Measurements from ENCODE around the gene VWA5A.
A peak's percentile ranks its signal among the peaks of the same experiment; 100 is the strongest.

VWA5A gene

GRCh38 chr11:124081483-124081882 is 33.8 kb upstream of the VWA5A start:
- no peak for ATAC-seq
- Mint-ChIP-seq H3K4me1 (peaks cover 4% of the 10 kb centered on the region), H3K27me3 (peaks cover 30% of the 10 kb centered on the region), H3K9me3 (no peaks in the 10 kb centered on the region), H3K27ac (no peak overlapping the region), H3K36me3 (no peaks in the 10 kb centered on the region), H3K4me3 (no peak overlapping the region)

GRCh38 chr11:124082371-124082770 is 32.9 kb upstream of the VWA5A start:
- H3K27me3 Mint-ChIP-seq, result peaks cover 21% of the 10 kb centered on the region
- H3K9me3 Mint-ChIP-seq, result no peaks in the 10 kb centered on the region
- ATAC-seq, result no peak
- H3K36me3 Mint-ChIP-seq, result no peaks in the 10 kb centered on the region
- H3K4me1 Mint-ChIP-seq, result no peaks in the 10 kb centered on the region
- no peak overlapping the region for H3K4me3 Mint-ChIP-seq
- H3K27ac Mint-ChIP-seq, result no peak overlapping the region

GRCh38 chr11:124085583-124085982 is 29.7 kb upstream of the VWA5A start:
- no peak for ATAC-seq
- Mint-ChIP-seq H3K9me3 (no peaks in the 10 kb centered on the region), H3K27me3 (peaks cover 14% of the 10 kb centered on the region), H3K36me3 (no peaks in the 10 kb centered on the region), H3K27ac (no peak overlapping the region), H3K4me3 (no peak overlapping the region), H3K4me1 (no peaks in the 10 kb centered on the region)

- no peak for ATAC-seq
Observed at GRCh38 chr11:124085997-124086846, 29.0 kb upstream of the VWA5A start.

DNA sequence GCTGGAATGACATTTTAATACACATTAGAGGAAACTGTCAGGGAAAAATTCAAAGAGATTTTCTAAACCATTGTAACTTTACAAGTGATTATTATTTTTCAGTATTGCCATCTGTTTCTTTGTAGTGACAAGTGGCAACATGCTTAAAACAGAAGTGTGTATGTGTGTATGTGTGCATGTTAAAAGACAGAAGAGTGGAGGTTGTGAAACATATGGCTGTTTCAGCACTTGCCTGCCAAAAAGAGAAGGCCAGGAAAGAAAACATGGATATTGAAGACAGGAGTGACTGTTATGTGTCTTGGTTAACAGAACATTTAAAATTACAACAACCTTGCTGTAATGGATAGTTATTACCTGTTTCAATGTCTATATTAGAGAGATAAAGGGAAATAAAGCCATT is 24.3 kb upstream of the VWA5A start:
- Mint-ChIP-seq H3K4me1 (no peaks in the 10 kb centered on the region), H3K27me3 (peaks cover 33% of the 10 kb centered on the region), H3K27ac (no peak overlapping the region), H3K36me3 (no peaks in the 10 kb centered on the region), H3K9me3 (no peaks in the 10 kb centered on the region), H3K4me3 (no peak overlapping the region)
- no peak for ATAC-seq

More at GRCh38 chr11:124085997-124086846, 29.0 kb upstream of the VWA5A start:
- no peak overlapping the region for H3K27ac Mint-ChIP-seq
- H3K27me3 Mint-ChIP-seq, result peaks cover 20% of the 10 kb centered on the region
- H3K36me3 Mint-ChIP-seq, result no peaks in the 10 kb centered on the region
- H3K4me3 Mint-ChIP-seq, result no peak overlapping the region
- H3K4me1 Mint-ChIP-seq, result no peaks in the 10 kb centered on the region
- no peaks in the 10 kb centered on the region for H3K9me3 Mint-ChIP-seq

DNA sequence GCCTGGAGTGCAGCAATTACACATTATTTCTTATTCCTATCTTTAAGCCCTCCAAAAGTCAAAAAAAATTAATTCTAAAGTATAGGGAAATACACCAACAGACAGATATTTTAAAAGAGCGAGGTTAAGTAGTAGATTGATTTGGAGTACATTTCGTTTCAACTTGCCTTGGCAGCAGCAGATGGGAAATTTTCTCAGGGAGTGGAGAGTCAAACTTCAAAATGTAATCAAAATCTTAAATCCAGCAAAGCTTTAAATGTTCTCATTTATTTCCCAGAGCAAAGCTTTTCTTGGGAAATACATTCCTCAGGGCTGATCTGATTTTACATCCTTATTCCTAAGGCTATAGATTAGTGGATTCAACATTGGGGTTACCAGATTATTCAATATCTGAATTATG is 21.9 kb upstream of the VWA5A start:
- H3K27me3 Mint-ChIP-seq, result peaks cover 35% of the 10 kb centered on the region
- ATAC-seq, result no peak
- H3K27ac Mint-ChIP-seq, result no peak overlapping the region
- no peaks in the 10 kb centered on the region for H3K36me3 Mint-ChIP-seq
- H3K9me3 Mint-ChIP-seq, result no peaks in the 10 kb centered on the region
- no peak overlapping the region for H3K4me3 Mint-ChIP-seq
- no peaks in the 10 kb centered on the region for H3K4me1 Mint-ChIP-seq

- ATAC-seq, result no peak
- Mint-ChIP-seq H3K4me3 (no peak overlapping the region), H3K4me1 (no peaks in the 10 kb centered on the region), H3K27me3 (peaks cover 38% of the 10 kb centered on the region), H3K36me3 (no peaks in the 10 kb centered on the region), H3K27ac (no peak overlapping the region), H3K9me3 (no peaks in the 10 kb centered on the region)
Observed at GRCh38 chr11:124094731-124095130, 20.5 kb upstream of the VWA5A start.

DNA sequence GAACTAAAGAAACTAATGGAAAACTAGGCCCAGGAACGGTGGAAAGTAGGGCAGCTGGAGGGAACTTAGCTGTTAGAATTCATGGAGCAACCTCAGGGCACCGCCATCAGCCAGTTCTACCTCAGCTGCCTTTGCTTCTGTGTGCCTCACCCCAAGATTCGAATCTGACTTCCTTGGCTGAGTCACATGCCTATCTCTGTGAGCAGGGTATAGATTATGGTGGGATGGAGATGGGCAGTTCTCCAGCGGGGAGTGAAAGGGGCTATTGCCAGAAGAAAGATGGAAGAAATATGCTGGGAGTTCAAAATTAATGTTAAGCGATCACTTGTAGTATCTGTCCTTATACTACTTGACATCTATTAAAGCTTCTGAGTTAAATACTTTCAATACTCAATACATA is 18.9 kb upstream of the VWA5A start:
- no peaks in the 10 kb centered on the region for H3K9me3 Mint-ChIP-seq
- H3K27ac Mint-ChIP-seq, result no peak overlapping the region
- no peaks in the 10 kb centered on the region for H3K4me1 Mint-ChIP-seq
- H3K27me3 Mint-ChIP-seq, result peaks cover 26% of the 10 kb centered on the region
- no peaks in the 10 kb centered on the region for H3K36me3 Mint-ChIP-seq
- H3K4me3 Mint-ChIP-seq, result no peak overlapping the region
- ATAC-seq, result no peak

DNA sequence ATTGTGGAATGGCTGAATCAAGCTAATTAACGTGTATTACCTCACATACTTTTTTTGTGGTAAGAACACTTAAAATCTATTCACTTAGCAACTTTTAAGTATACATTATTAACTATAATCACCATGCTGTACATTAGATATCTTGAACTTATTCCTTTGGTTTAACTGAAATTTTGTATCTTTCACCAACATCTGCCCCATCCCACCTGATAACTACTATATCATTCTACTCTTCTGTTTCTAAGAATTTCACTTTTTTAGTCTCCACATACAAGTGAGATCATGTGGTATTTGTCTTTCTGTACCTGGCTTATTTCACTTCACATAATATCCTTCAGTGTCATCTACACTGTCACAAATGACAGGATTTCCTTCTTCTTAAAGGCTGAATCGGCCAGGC is 17.1 kb upstream of the VWA5A start:
- H3K27me3 Mint-ChIP-seq, result peaks cover 16% of the 10 kb centered on the region

DNA sequence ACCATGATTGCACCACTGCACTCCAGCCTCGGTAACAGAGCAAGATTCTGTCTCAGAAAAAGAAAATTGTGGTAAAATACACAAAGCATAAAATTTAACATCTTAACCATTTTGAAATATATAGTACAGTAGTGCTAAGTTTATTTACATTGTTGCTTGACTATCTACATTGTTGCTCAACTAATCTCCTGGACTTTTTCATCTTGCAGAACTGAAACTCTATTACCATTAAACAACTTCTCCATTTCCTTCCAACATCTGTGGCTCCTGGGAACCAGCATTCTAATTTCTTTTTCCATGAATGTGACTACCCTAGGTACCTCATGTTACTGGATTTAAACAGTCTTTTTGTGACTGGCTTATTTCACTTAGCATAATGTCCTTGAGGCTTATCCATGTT is 13.5 kb upstream of the VWA5A start:
- H3K4me3 Mint-ChIP-seq, result no peak overlapping the region
- no peak for ATAC-seq
- H3K27ac Mint-ChIP-seq, result no peak overlapping the region
- H3K27me3 Mint-ChIP-seq, result peaks cover 5% of the 10 kb centered on the region
- H3K36me3 Mint-ChIP-seq, result no peaks in the 10 kb centered on the region
- peaks cover 6% of the 10 kb centered on the region for H3K4me1 Mint-ChIP-seq
- peaks cover 3% of the 10 kb centered on the region for H3K9me3 Mint-ChIP-seq

More for the DNA sequence above, 17.1 kb upstream of the VWA5A start:
- ATAC-seq, result no peak
- H3K4me1 Mint-ChIP-seq, result peaks cover 6% of the 10 kb centered on the region
- H3K27ac Mint-ChIP-seq, result no peak overlapping the region
- H3K9me3 Mint-ChIP-seq, result peaks cover 3% of the 10 kb centered on the region
- no peaks in the 10 kb centered on the region for H3K36me3 Mint-ChIP-seq
- H3K4me3 Mint-ChIP-seq, result no peak overlapping the region

- ATAC-seq, result no peak
- no peaks in the 10 kb centered on the region for H3K27me3 Mint-ChIP-seq
- H3K27ac Mint-ChIP-seq, result no peak overlapping the region
- H3K4me1 Mint-ChIP-seq, result peaks cover 17% of the 10 kb centered on the region
- H3K4me3 Mint-ChIP-seq, result no peak overlapping the region
- H3K36me3 Mint-ChIP-seq, result no peaks in the 10 kb centered on the region
- H3K9me3 Mint-ChIP-seq, result no peaks in the 10 kb centered on the region
Observed at GRCh38 chr11:124108156-124108555, 7.1 kb upstream of the VWA5A start.

DNA sequence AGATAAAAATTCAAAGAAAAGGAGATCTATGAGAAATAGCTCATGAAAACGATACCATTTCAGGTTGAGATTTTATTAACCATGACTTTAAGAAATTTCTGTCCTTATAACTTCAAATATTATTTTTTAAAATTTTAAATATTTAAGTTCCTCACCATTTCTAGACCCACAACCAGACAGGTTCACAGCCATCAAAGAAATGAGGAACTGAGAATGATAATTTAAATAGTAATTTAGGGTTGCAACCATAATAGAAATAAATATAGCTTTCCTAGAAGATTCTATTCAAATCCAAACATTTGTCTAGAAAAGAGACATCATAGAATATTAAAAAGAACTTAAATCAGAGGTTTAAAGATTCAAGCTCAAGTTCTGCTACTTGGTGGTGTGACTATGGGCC is 5.9 kb upstream of the VWA5A start:
- no peaks in the 10 kb centered on the region for H3K36me3 Mint-ChIP-seq
- H3K9me3 Mint-ChIP-seq, result no peaks in the 10 kb centered on the region
- H3K4me3 Mint-ChIP-seq, result no peak overlapping the region
- no peak for ATAC-seq
- peaks cover 17% of the 10 kb centered on the region for H3K4me1 Mint-ChIP-seq
- no peaks in the 10 kb centered on the region for H3K27me3 Mint-ChIP-seq
- no peak overlapping the region for H3K27ac Mint-ChIP-seq

DNA sequence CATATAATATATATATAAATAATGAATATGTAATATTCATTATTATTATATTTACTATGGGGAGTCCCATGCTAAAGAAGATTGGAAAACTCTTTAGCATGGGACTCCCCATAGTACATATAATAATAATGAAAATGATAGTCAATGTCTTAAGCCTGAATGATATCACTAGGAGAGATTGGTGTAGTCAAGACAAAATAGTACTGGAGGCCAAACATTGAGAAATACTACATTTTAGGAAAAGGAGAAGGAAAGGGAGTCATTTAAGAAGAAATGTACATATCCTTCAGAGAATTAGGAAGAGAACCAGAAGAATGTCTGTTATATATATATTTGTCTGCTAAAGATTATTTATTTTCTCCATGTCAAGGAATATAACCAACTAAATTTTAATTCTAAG is 5.0 kb upstream of the VWA5A start:
- H3K27ac Mint-ChIP-seq, result no peak overlapping the region
- H3K27me3 Mint-ChIP-seq, result no peaks in the 10 kb centered on the region
- no peak for ATAC-seq
- H3K4me3 Mint-ChIP-seq, result no peak overlapping the region
- H3K4me1 Mint-ChIP-seq, result peaks cover 19% of the 10 kb centered on the region
- no peaks in the 10 kb centered on the region for H3K9me3 Mint-ChIP-seq
- H3K36me3 Mint-ChIP-seq, result no peaks in the 10 kb centered on the region

DNA sequence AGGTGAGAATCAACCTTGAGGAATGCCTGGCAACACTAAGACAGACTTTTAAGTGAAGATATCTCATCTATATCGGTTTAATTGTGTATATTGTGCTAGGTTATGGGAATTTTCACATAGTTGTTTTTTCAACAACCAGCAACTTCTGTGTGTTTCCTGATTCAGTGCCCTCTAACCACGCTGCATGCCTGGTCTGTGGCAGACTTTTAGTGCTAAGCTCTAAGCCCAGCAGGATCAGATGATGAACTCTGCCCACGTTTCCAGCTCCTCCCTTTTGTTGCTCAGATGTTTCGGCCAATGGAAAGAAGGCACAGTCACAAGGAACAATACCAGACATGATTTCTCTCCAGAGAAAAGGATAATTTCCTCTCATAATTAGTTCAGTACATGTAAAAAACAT is 1.4 kb upstream of the VWA5A start:
- ATAC-seq, result no peak
- no peaks in the 10 kb centered on the region for H3K9me3 Mint-ChIP-seq
- no peak overlapping the region for H3K27ac Mint-ChIP-seq
- peaks cover 21% of the 10 kb centered on the region for H3K4me1 Mint-ChIP-seq
- H3K36me3 Mint-ChIP-seq, result peaks cover 12% of the 10 kb centered on the region
- H3K27me3 Mint-ChIP-seq, result no peaks in the 10 kb centered on the region
- no peak overlapping the region for H3K4me3 Mint-ChIP-seq

- Mint-ChIP-seq H3K27me3 (no peaks in the 10 kb centered on the region), H3K4me3 (peak overlapping the region; percentile 80), H3K9me3 (no peaks in the 10 kb centered on the region), H3K36me3 (peaks cover 21% of the 10 kb centered on the region), H3K27ac (peak overlapping the region; percentile 54), H3K4me1 (peaks cover 13% of the 10 kb centered on the region)
- peak; percentile 42 for ATAC-seq
Observed at GRCh38 chr11:124115782-124116616, 749 bp downstream of the VWA5A start.

- Mint-ChIP-seq H3K9me3 (no peaks in the 10 kb centered on the region), H3K36me3 (peaks cover 31% of the 10 kb centered on the region), H3K27me3 (no peaks in the 10 kb centered on the region), H3K4me3 (no peak overlapping the region), H3K27ac (no peak overlapping the region), H3K4me1 (peaks cover 13% of the 10 kb centered on the region)
- ATAC-seq, result no peak
Observed at GRCh38 chr11:124119103-124119502, 3.9 kb downstream of the VWA5A start.

All from stimulated activated memory B cell treated with anti-CD40 and anti-IgM and Interleukin-4, amounts not matched to agents 10 μg/mL and 1 μg/mL and 100 μg/mL, for 72 hours (primary cell).